HepG2 (cell line): Measurements from ENCODE around the gene AMY1C. TPM values are rescaled to one million over a fixed set of nuclear protein-coding genes. Genes with fewer than 3 reads are reported as not detected.

Experiments used
- ATAC-seq: fragments of 200-7000 bp; cut with Tn5 transposase; 3 replicates; pipeline ENCODE4 v1.9.1; 2020; ENCODE audit warnings: mild to moderate bottlenecking, moderate library complexity
- BruUV-seq: library from RNA; stranded (reverse); fragments of 400-500 nt; replicated peaks from 2 replicates; lab custom pipeline; 2021; lab: Mats Ljungman, UMichigan
- CTCF ChIA-PET: fragments of 300-600 bp; formaldehyde crosslinking; extraction: SDS; loops from one replicate; lab custom pipeline; 2021; ENCODE audit warnings: low total read pairs, inconsistent platforms, low intra/inter-chr PET ratio; lab: Yijun Ruan, JAX
- POLR2A ChIA-PET: fragments of 350-600 bp; sonication (Branson Sonifier 250); formaldehyde crosslinking; loops from one replicate; lab custom pipeline; 2020; ENCODE audit warnings: antibody characterized with exemption, inconsistent platforms; lab: Yijun Ruan, JAX
- DNase-seq: peaks from one replicate; pipeline ENCODE4 v3.0.0-alpha.2; 2015; ENCODE audit warnings: low spot score
- FAIRE-seq: peaks from 3 replicates; lab custom pipeline; 2011; peaks lifted over from hg19 to GRCh38; lab: Jason Lieb, UNC
- H2AFZ ChIP-seq: one replicate; pipeline ENCODE4 v1.6.1; 2011; ENCODE audit warnings: low read length, inconsistent platforms
- H3K27ac ChIP-seq: fragments of 300-600 bp; 3 replicates; pipeline ENCODE4 v1.8.0; 2011; ENCODE audit warnings: mixed run types, mild to moderate bottlenecking, mixed read lengths, low read length, inconsistent platforms; ENCODE audit not compliant: insufficient read depth; ENCODE audit errors: extremely low read length
- H3K27me3 ChIP-seq, 2 experiments: fragments of 200-600 bp in 1 of 2; 2 replicates in 1 of 2; 3 replicates in 1 of 2; pipeline versions ENCODE4 v1.6.0 to v1.8.0; 2011; ENCODE audit warnings: low read length in 2 of 2, mild to moderate bottlenecking in 2 of 2, moderate library complexity in 2 of 2, inconsistent platforms in 1 of 2; ENCODE audit not compliant: insufficient read depth in 2 of 2, control insufficient read depth in 1 of 2
- H3K36me3 ChIP-seq, 2 experiments: fragments of 200-600 bp in 1 of 2; replicated peaks in 1 of 2; 2 replicates in 1 of 2; 3 replicates in 1 of 2; pipeline versions ENCODE4 v1.5.1 to v1.8.0; 2011; ENCODE audit warnings: low read length in 2 of 2, inconsistent platforms in 1 of 2; ENCODE audit not compliant: insufficient read depth in 2 of 2, control insufficient read depth in 1 of 2
- H3K4me1 ChIP-seq: 2 replicates; pipeline ENCODE4 v1.5.1; 2012; ENCODE audit warnings: low read length, inconsistent platforms; ENCODE audit not compliant: insufficient read depth
- H3K4me2 ChIP-seq: 2 replicates; pipeline ENCODE4 v1.6.0; 2011; ENCODE audit warnings: low read depth, low read length, inconsistent platforms
- H3K4me3 ChIP-seq, 3 experiments: fragments of 200-600 bp in 1 of 3; sonication (generic), shearing (Covaris generic) in 1 of 3; replicated peaks in 1 of 3; 2 replicates each; pipeline ENCODE4 v1.5.1; 2011 to 2016; ENCODE audit warnings: low read length in 3 of 3, inconsistent platforms in 2 of 3, low read depth in 2 of 3, mild to moderate bottlenecking in 2 of 3, control low read depth in 1 of 3, mixed read lengths in 1 of 3; ENCODE audit not compliant: insufficient read depth in 1 of 3
- H3K79me2 ChIP-seq: one replicate; pipeline ENCODE4 v1.6.1; 2011; ENCODE audit warnings: low read length, inconsistent platforms; ENCODE audit not compliant: insufficient read depth
- H3K9ac ChIP-seq: 2 replicates; pipeline ENCODE4 v1.6.0; 2011; ENCODE audit warnings: mild to moderate bottlenecking, low read depth, low read length, inconsistent platforms; ENCODE audit not compliant: insufficient read depth
- H3K9me3 ChIP-seq: 2 replicates; pipeline ENCODE4 v1.5.1; 2012; ENCODE audit warnings: mild to moderate bottlenecking, low read length
- H4K20me1 ChIP-seq: 2 replicates; pipeline ENCODE4 v1.6.0; 2011; ENCODE audit warnings: inconsistent platforms, mild to moderate bottlenecking, low read length, moderate library complexity; ENCODE audit not compliant: insufficient read depth
- ARNT2 ChIP-seq: sonication (generic); formaldehyde crosslinking; IDR thresholded peaks from 2 replicates; pipeline ENCODE4 v1.8.0; 2022; ENCODE audit warnings: mild to moderate bottlenecking, low read depth, missing genetic modification reagents, moderate library complexity
- ATF5 ChIP-seq: sonication (generic); formaldehyde crosslinking; IDR thresholded peaks from 2 replicates; pipeline ENCODE4 v1.4.0; 2020; ENCODE audit warnings: mild to moderate bottlenecking, low read depth, missing genetic modification reagents
- ELF1 ChIP-seq: sonication (generic); formaldehyde crosslinking; IDR thresholded peaks from 2 replicates; pipeline ENCODE4 v1.4.0; 2020; ENCODE audit warnings: missing genetic modification reagents
- YY1 ChIP-seq: IDR thresholded peaks from 2 replicates; pipeline ENCODE4 v1.6.1; 2011; ENCODE audit warnings: low read length, low read depth, moderate library complexity, mild to moderate bottlenecking; ENCODE audit not compliant: insufficient read depth, insufficient replicate concordance
- ZNF468 ChIP-seq: sonication (generic); formaldehyde crosslinking; IDR thresholded peaks from 2 replicates; pipeline ENCODE4 v1.8.0; 2022; ENCODE audit warnings: mild to moderate bottlenecking, moderate library complexity, missing genetic modification reagents
- WGBS: methylation state at CpG from one replicate; pipeline ENCODE4 v1.1.6; 2017; ENCODE audit warnings: low lambda C conversion rate; 5-methylcytosine and 5-hydroxymethylcytosine counted together
- in situ Hi-C: cut with HindIII; loops from 2 replicates; pipeline ENCODE4 v1.10.0; 2017; ENCODE audit warnings: low pct_unique_long_range_greater_than_20kb; ENCODE audit not compliant: extremely low pct_ligation_motif_present
- intact Hi-C: fragments of 100-400 bp; cut with micrococcal nuclease; formaldehyde crosslinking; loops from one replicate; pipeline ENCODE4 v1.10.0; 2022; ENCODE audit not compliant: unreplicated experiment
- polyA plus RNA-seq, 8 experiments: library from polyadenylated mRNA; depleted of rRNA in 3 of 8; stranded (reverse) in 7 of 8; unstranded in 1 of 8; fragments of >200 nt; fragmentation: Illumina TruSeq in 4 of 8; extraction: Trizol in 4 of 8; gene quantifications; 2 replicates each; pipeline versions ENCODE4 v1.2.1 to v1.2.3, GENCODE V29; 2011 to 2016; ENCODE audit warnings: low read depth in 4 of 8, missing spikeins in 1 of 8, mixed read lengths in 1 of 8; ENCODE audit not compliant: insufficient read depth in 1 of 8
- total RNA-seq, 5 experiments: library from RNA; depleted of rRNA; stranded (reverse); fragments of >200 nt; fragmentation: Illumina TruSeq; extraction: Trizol; gene quantifications; 2 replicates each; pipeline ENCODE4 v1.2.3, GENCODE V29; 2016; ENCODE audit warnings: low read depth in 1 of 5

The AMY1C gene
- total and polyA plus RNA-seq, 2 of the 13 experiments (the other 11 are each of a cell fraction or from before 2014, with no cell fraction given): not detected

- BruUV-seq: no TSS peak
- DNase-seq: no peak
- Histone ChIP-seq H3K27ac (no peak overlapping the region), H3K4me1 (no peaks in the 10 kb centered on the region), H3K36me3 (no peaks in the 10 kb centered on the region), H2AFZ (no peak overlapping the region), H4K20me1 (no peaks in the 10 kb centered on the region), H3K4me2 (no peak overlapping the region), H3K9me3 (no peaks in the 10 kb centered on the region), H3K4me3 (no peak overlapping the region), H3K27me3 (no peaks in the 10 kb centered on the region), H3K79me2 (no peaks in the 10 kb centered on the region), H3K9ac (no peak overlapping the region)
- in situ Hi-C loops (no loop called here), intact Hi-C loops (no loop called here)
- CTCF ChIA-PET: no interaction called here
- WGBS: 40% methylated on average over 2 of the region's 2 CpGs
- POLR2A ChIA-PET: no interaction called here
- TF ChIP-seq ARNT2 (CRISPR knock-in tag): no peak
- no peak for TF ChIP-seq ELF1 (CRISPR knock-in tag)
- no peak for TF ChIP-seq ATF5
- TF ChIP-seq YY1: no peak
- TF ChIP-seq ZNF468 (CRISPR knock-in tag): no peak
- no peak for ATAC-seq
- no peak for FAIRE-seq
Observed at GRCh38 chr1:103790172-103790571, 40.5 kb downstream of the AMY1C start.

Other genes with a start within 250 kb of the AMY1C start
- 4.9 and 9.1 TPM in 2 replicates for gene RNPC3, start 224.2 kb upstream of the AMY1C start, total RNA-seq (2016; rRNA removed; fragmentation: Illumina TruSeq; extraction: Trizol)
- 18.8 and 22.1 TPM in 2 replicates for gene RNPC3, start 224.2 kb upstream of the AMY1C start, polyA plus RNA-seq (2011; rRNA removed)
- gene AMY2B, start 178.3 kb upstream of the AMY1C start, total RNA-seq (2016; rRNA removed; fragmentation: Illumina TruSeq; extraction: Trizol): 0.18 and 1.3 TPM in 2 replicates
- 1.9 and 2.5 TPM in 2 replicates for gene AMY2B, start 178.3 kb upstream of the AMY1C start, polyA plus RNA-seq (2011; rRNA removed)
- gene AMY2A, start 132.5 kb upstream of the AMY1C start, total RNA-seq (2016; rRNA removed; fragmentation: Illumina TruSeq; extraction: Trizol): not detected in 2 replicates
- not detected in 2 replicates for gene AMY2A, start 132.5 kb upstream of the AMY1C start, polyA plus RNA-seq (2011; rRNA removed)
- gene AMY1A, start 94.1 kb upstream of the AMY1C start, total RNA-seq (2016; rRNA removed; fragmentation: Illumina TruSeq; extraction: Trizol): not detected in 2 replicates
- gene AMY1A, start 94.1 kb upstream of the AMY1C start, polyA plus RNA-seq (2011; rRNA removed): not detected in 2 replicates
- not detected in 2 replicates for gene AMY1B, start 53.7 kb upstream of the AMY1C start, total RNA-seq (2016; rRNA removed; fragmentation: Illumina TruSeq; extraction: Trizol)
- not detected in 2 replicates for gene AMY1B, start 53.7 kb upstream of the AMY1C start, polyA plus RNA-seq (2011; rRNA removed)